HG02571 (cell line): Measurements from ENCODE around the gene ZNF665.
"Not testable (repeated sequence)": the region's sequence is repeated elsewhere in the genome, so short reads cannot be mapped to it uniquely, and the experiment has no call there.

Source experiments
- ATAC-seq: cut with Tn5 transposase; IDR thresholded peaks from one replicate; pipeline ENCODE4 v1.9.1; 2021; ENCODE audit warnings: mild to moderate bottlenecking, moderate library complexity; ENCODE audit not compliant: unreplicated experiment

Gene ZNF665

GRCh38 chr19:53158119-53158656 is 35.0 kb downstream of the ZNF665 start:
- ATAC-seq, result no peak

- no peak for ATAC-seq
Observed at GRCh38 chr19:53157626-53158025, 35.5 kb downstream of the ZNF665 start.

- ATAC-seq, result no peak
Observed at GRCh38 chr19:53156850-53157249, 36.3 kb downstream of the ZNF665 start.

GRCh38 chr19:53147645-53148044 is 45.5 kb downstream of the ZNF665 start:
- no peak for ATAC-seq

- ATAC-seq, result no peak
Observed at GRCh38 chr19:53140351-53140750, 52.8 kb downstream of the ZNF665 start.

- no peak for ATAC-seq
Observed at GRCh38 chr19:53136432-53136831, 56.7 kb downstream of the ZNF665 start.

GRCh38 chr19:53132141-53132991 is 60.8 kb downstream of the ZNF665 start, which contains the start of gene ZNF415:
Gene ZNF415 (minus strand): TSS chr19:53132910. CDS start chr19:53122676, 10,234 bp downstream.
- no peak for ATAC-seq

GRCh38 chr19:53131727-53132126 is 61.4 kb downstream of the ZNF665 start:
- ATAC-seq, result no peak

- ATAC-seq, result no peak
Observed at GRCh38 chr19:53131085-53131590, 62.0 kb downstream of the ZNF665 start.

- no peak for ATAC-seq
Observed at GRCh38 chr19:53130506-53130905, 62.7 kb downstream of the ZNF665 start.

- not testable (repeated sequence) for ATAC-seq
Observed at GRCh38 chr19:53126733-53127526, 66.2 kb downstream of the ZNF665 start.

- no peak for ATAC-seq
Observed at GRCh38 chr19:53123400-53123799, 69.8 kb downstream of the ZNF665 start.
